ENCODE data around the gene OR52L1. TPM values are rescaled to one million over a fixed set of nuclear protein-coding genes. Genes with fewer than 3 reads are reported as not detected.

OR52L1 gene
- total and polyA plus RNA-seq, 2 of the 4 experiments (the other 2 are of a cell fraction): not detected

DNA sequence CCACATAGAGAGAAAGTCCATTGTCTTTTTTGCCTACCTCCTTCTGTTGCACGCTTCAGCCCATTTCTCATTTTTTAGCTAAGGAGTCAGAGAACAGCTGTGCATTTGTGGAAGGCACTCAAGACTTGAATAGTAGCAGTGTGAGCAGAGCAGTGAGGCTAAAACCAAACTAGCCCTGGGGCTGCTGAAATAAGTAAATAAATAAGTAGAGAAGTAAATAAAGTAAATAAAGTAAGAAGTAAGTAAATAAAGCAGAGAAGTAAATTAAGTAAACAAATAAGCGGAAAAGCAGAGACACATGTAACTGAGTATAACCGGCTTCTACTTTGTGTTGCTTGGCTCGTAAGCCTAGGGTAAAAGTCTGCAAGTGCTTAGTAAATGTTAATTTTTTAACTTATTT lies 2.4 kb upstream of the OR52L1 start:
- H2BK20ac ChIP-seq (ENCODE audit: low read depth, low read length): no peak overlapping the region
- intact Hi-C loops (cut with micrococcal nuclease): no loop called here
- H3K23ac ChIP-seq (ENCODE audit: low read depth, low read length): no peak overlapping the region
- H2BK15ac ChIP-seq (ENCODE audit: low read depth, low read length): no peak overlapping the region
- no TSS peak for BruUV-seq (replicated peaks)
- H3K27ac ChIP-seq (ENCODE audit: insufficient read depth, low read length): no peak overlapping the region
- in situ Hi-C loops (cut with MboI; ENCODE audit: low sequenced_read_pairs): no loop called here
- H2BK5ac ChIP-seq (ENCODE audit: low read depth, low read length, poor library complexity, severe bottlenecking): no peak overlapping the region
- H3K14ac ChIP-seq (replicated peaks; ENCODE audit: low read depth, low read length): no peak overlapping the region
- H3K9me3 ChIP-seq (ENCODE audit: control insufficient read depth, insufficient read depth, low read length): peaks cover 8% of the 10 kb centered on the region
- no peaks in the 10 kb centered on the region for H3K27me3 ChIP-seq (ENCODE audit: control insufficient read depth, insufficient read depth, low read length)
- no peak overlapping the region for H2AFZ ChIP-seq (replicated peaks; ENCODE audit: low read length, poor library complexity)
- no peak overlapping the region for H3K4ac ChIP-seq (ENCODE audit: low read depth, low read length)
- no peak overlapping the region for H3K9ac ChIP-seq (ENCODE audit: low read depth, low read length)
- H3K79me1 ChIP-seq (ENCODE audit: low read depth in 1 of 2, low read length in 2 of 2): no peaks in the 10 kb centered on the region
- H4K91ac ChIP-seq (ENCODE audit: insufficient read depth, low read depth, low read length): no peak overlapping the region
- dilution Hi-C loops (cut with HindIII; ENCODE audit: low sequenced_read_pairs, unreplicated experiment): no loop called here
- H3K9me1 ChIP-seq (ENCODE audit: insufficient read depth, low read length): no peaks in the 10 kb centered on the region
- no peak overlapping the region for H3K4me2 ChIP-seq (ENCODE audit: low read depth, low read length)
- H3K4me3 ChIP-seq (ENCODE audit: insufficient read depth, low read depth, low read length): no peak overlapping the region
- POLR2A ChIA-PET (ENCODE audit: unreplicated experiment): no interaction called here
- H3K4me1 ChIP-seq (ENCODE audit: control insufficient read depth, insufficient read depth, low read length): no peaks in the 10 kb centered on the region
- CTCF ChIA-PET: no interaction called here
- no peak overlapping the region for H4K8ac ChIP-seq (ENCODE audit: low read depth in 2 of 2, low read length in 2 of 2)
- no peak overlapping the region for H2AK9ac ChIP-seq (replicated peaks; ENCODE audit: low read depth, low read length, poor library complexity)
- no peak overlapping the region for H2AK5ac ChIP-seq (ENCODE audit: low read depth, low read length)
- no peaks in the 10 kb centered on the region for H4K20me1 ChIP-seq (ENCODE audit: insufficient read depth, low read length)
- H3K18ac ChIP-seq (ENCODE audit: low read depth, low read length): no peak overlapping the region
- no peak overlapping the region for H2BK120ac ChIP-seq (ENCODE audit: low read depth, low read length)
- H3K36me3 ChIP-seq (ENCODE audit: control insufficient read depth, insufficient read depth, low read length): no peaks in the 10 kb centered on the region
- no peak for ATAC-seq (ENCODE audit: low read depth)
- WGBS, 2 experiments (ENCODE audit: extremely low coverage in 2 of 2, insufficient read length in 1 of 2): no CpG with 5 or more reads among the region's 4 CpGs
- DNase-seq: no peak
- H4K5ac ChIP-seq (ENCODE audit: low read depth, low read length): no peak overlapping the region
- H3K56ac ChIP-seq (ENCODE audit: extremely low read depth, insufficient read depth, low read length): no peak overlapping the region
- TF ChIP-seq POLR2A (IDR thresholded peaks at IDR 0.05; ENCODE audit: low read depth, low read length): no peak
- no peak for TF ChIP-seq RFX5 (IDR thresholded peaks at IDR 0.05; ENCODE audit: low read depth, low read length)
- TF ChIP-seq RAD21 (IDR thresholded peaks at IDR 0.05; ENCODE audit: low read length): no peak
- TF ChIP-seq, protein P1, sequence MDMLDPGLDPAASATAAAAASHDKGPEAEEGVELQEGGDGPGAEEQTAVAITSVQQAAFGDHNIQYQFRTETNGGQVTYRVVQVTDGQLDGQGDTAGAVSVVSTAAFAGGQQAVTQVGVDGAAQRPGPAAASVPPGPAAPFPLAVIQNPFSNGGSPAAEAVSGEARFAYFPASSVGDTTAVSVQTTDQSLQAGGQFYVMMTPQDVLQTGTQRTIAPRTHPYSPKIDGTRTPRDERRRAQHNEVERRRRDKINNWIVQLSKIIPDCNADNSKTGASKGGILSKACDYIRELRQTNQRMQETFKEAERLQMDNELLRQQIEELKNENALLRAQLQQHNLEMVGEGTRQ (IDR thresholded peaks at IDR 0.05; ENCODE audit: low read depth, low read length): no peak
- TF ChIP-seq MAZ (IDR thresholded peaks at IDR 0.05; ENCODE audit: borderline replicate concordance, low read depth, low read length): no peak
- no peak for TF ChIP-seq MXI1 (IDR thresholded peaks at IDR 0.05; ENCODE audit: borderline replicate concordance, low read depth, low read length)
- TF ChIP-seq CHD1 (IDR thresholded peaks at IDR 0.05; ENCODE audit: low read depth, low read length): no peak
- TF ChIP-seq MAFK (IDR thresholded peaks at IDR 0.05; ENCODE audit: low read depth, low read length): no peak

Data from IMR-90 (cell line).